GM21825 (cell line): ENCODE data around the gene S100B.
A peak's percentile ranks its signal among the peaks of the same experiment; 100 is the strongest.
"Not testable (repeated sequence)": the region's sequence is repeated elsewhere in the genome, so short reads cannot be mapped to it uniquely, and the experiment has no call there.

Experiments used
- ATAC-seq: cut with Tn5 transposase; IDR thresholded peaks from one replicate; pipeline ENCODE4 v1.9.1; 2021; ENCODE audit warnings: mild to moderate bottlenecking, moderate library complexity; ENCODE audit not compliant: unreplicated experiment

S100B gene

DNA sequence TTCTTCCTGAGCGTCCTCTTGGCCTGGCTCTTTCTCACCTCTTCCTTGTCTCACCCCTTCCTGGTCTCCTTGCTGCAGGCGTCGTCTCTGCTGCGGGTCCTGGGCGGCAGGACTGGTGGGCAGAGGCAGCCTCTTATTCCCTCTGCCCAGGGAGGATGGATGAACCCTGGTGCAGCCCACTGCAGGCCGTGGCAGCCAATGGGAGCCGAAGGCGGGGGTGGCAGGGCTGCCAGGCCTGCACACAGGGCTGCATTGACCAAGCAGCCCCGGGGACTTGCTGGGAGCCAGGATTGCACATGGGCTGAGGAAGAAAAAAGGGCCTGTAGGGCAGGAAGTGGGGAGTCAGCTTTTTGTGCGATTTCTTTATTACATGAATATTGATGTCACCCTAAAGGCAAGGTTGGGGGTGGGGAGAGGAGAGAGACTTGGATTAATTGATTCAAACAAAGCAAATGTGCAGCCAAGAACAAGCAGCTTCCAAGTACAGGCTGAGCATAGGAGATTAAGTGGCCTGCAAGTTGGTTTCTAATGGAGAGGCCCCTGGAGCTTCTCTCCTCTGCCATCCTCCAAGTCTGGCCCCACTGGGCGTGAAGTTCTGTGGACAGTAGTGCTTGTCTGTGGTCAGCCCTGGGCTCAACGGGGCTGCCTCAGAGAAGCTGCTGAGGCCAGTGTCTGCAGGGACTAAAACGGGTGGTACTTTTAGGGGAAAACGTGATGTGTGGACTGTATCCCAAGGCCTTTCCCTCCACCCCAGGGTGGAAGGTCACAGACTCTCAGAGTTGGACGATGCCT lies at the start of gene S100B:
TSS of gene S100B (minus strand) at position 108 of the 792 bp plus-strand sequence. CDS start 2,667 bp downstream, outside the sequence.
- no peak for ATAC-seq

DNA sequence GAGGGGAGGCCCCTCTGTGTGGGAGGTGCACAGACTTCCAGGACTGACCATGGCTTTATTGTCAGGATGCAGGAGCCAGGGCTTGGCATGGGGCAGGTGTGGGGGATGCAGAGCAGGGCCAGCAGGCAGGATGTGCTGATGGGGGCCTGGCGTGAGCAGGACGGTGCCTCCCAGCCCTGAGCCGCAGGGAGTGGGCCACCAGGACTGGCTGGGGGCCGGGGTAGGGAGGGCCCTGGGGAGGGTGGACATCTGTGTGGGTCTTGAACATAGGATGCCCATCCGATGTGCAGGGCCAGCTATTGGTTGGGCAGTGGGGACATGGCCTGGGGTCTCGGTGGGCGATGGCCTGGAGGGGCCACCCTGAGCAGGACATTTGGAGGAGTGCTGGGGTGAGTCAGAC lies 46.2 kb upstream of the S100B start:
- ATAC-seq, result no peak

DNA sequence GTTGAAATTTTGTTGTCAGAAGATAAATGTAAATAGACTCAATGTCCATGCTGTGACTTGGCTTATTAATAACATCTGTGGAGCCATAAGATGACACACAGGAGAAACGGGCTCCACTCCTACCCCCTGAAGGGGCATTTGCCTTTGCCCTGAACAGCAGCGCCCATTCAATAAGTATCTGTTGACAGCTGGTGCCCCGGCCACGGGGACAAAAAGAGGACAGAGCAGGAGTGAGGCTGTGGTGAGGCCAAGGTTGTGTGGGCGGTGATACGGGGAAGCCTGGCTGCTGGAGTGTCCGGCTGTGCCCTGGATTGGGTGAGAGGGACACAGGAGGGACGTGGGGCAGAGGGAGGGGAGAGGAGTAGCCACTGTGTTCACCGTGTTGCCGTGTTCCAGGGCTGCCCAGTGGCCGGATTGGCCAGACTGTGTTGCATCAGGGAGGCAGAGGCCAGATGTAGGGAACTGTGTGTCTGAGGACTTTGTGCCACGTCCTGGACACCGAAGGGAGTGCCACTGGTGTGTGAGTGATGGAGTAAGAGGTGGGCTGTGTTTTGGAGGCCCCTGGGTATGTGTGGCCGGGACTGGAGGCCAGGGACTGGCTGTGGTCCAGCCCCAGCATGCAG lies 45.7 kb upstream of the S100B start:
- no peak for ATAC-seq

DNA sequence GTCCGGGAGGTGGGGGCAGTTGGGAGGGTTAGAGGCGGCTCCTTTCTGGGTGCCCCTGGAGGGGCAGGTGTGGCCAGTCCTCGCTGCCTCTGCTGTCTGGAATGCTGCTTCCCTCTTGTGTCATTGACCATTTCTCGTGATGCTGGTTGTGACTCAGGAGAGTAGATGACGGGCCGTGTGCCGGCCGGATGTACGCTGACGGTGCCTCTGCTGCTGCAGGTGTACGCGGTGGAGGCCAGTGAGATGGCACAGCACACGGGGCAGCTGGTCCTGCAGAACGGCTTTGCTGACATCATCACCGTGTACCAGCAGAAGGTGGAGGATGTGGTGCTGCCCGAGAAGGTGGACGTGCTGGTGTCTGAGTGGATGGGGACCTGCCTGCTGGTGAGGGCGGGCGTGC lies 44.5 kb upstream of the S100B start:
- no peak for ATAC-seq

DNA sequence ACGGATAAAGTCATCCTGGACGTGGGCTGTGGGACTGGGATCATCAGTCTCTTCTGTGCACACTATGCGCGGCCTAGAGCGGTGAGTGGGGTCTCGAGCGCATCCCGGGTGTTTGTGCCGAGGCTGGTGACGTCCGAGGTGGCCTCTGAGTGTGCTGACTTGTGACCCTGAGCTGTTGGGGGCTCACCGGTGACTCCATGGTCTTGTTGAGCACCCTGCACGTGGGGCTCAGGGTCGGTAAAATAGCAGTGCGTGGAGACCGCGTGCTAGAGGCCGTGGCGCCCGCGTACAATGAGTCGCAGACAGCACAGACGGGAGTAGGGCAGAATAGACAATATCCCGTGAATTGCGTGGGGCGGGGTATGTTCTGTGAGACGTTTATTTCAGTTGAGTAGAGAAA lies 43.7 kb upstream of the S100B start:
- ATAC-seq, result no peak

DNA sequence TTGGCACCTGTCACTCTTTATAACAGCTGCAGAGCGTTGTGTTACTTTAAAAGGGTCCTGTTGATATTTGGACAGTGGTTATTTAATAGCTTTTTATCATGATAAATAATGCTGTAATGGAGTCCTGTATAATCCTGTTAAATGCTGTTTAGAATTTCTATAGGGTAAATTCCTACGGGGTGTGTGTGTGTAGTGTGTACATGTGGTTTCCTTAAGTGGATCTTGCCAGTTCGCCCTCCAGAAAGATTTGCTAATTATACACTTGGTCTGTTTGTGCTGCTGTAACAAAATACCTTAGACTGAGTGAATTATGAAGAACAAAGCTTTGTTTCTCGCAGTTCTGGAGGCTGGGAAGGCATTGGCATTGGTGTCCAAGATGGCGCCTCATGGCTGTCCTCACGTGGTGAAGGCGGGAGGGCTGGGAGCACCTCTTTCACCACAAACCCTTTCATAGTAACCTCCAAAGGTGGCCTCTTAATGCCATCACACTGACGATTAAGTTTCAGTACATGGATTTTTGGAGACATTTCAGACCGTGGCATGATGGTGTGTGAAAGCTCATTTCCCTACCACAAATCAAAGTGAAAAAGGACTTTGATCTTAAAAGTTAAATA lies 41.8 kb upstream of the S100B start:
- no peak for ATAC-seq

GRCh38 chr21:46645840-46646239 lies 41.0 kb upstream of the S100B start:
- ATAC-seq, result no peak

DNA sequence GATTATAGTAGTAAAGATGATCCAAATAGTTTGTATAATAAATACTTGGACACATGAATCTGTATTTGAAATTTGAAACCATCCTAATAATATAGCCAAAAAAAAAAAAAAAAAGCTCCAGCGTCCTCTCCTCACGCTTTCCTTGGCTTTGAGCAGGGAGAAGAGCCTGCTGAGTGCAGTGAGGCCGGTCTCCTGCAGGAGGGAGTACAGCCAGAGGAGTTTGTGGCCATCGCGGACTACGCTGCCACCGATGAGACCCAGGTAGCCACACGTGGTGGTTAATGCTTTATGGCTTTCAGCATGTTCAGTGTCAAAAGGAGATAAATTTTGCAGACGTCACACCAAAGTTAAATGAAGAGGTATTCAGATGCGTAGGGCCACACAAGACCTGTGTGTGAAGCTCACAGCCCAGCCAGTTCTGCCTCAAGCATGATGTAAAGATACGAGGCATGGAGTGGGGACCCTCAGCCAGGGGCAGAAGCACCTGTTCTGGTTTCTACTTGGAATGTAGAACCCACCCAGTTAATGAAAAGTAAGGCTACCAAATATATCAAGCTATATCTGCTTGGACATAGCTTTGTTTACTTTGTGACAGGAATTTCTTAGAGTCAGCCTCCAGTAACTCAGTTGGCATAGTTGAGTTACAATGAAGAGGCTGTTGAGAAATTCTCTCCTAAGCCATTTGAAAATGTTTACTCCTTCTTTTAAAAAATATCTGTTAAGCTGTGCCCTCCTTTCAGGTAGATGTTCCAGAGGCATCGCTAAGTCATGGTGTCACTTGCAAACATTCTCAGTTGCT lies 38.7 kb upstream of the S100B start:
- ATAC-seq, result no peak

DNA sequence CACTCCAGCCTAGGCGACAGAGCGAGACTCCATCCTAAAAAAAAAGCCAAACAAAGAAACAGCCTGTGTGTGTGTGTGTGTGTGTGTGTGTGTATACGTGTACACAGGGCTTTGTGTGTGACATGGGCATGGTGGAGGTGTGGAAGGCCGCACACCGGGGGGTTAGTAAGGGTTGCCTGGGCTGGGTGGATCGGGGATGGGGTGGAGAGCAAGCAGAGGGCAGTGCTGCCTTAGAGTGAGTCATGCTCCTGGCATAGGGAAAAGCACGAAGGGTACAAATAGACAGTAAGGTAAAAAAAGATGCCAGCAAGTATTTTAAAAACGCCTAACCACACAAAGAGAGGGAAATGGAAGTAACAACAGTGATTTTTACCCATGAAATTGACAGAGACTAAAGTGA lies 36.8 kb upstream of the S100B start:
- no peak for ATAC-seq

DNA sequence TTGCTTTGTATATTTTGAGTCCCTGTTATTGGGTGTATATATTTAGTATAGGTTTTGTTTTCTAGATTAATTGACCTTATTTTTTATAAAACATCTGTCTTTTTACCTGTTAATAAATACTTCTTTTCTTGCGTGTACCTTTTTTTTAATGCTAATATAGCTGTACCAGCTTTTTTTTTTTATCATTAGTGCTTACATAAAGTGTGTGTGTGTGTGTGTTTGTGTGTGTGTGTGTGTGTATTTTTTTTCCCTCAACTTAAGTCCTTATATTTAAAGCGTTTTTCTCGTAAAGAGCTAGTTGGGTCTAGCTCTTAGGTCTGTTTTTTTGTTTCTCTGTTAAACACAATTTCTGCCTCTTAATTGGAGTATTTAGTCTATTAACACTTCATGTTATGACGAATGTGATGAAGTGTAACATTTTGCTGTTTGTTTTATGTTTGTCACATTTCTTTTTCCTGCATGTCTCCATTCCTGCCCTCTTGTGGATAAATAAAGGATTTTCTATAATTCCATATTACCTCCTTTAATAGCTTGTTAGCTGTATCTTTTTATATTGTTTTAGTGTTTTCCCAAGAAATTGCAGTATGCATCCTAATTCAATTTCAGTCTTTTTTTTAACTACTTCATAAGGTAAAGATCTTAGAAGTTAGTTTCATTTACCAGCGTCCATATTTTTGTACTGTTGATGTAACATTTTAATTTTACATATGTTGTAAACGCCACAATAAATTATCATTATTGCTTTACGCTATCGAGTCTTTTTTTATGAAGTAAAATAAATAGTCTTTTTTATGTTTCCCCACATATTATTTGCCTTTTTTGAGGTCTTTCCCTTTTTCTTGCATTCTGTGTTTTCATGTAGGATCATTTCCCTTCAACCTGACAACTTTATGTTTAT lies 34.9 kb upstream of the S100B start:
- no peak for ATAC-seq

- no peak for ATAC-seq
Measured at GRCh38 chr21:46637952-46638746, 33.3 kb upstream of the S100B start.

GRCh38 chr21:46636550-46637285 lies 31.8 kb upstream of the S100B start:
- no peak for ATAC-seq

GRCh38 chr21:46636181-46636512 lies 31.3 kb upstream of the S100B start:
- no peak for ATAC-seq

DNA sequence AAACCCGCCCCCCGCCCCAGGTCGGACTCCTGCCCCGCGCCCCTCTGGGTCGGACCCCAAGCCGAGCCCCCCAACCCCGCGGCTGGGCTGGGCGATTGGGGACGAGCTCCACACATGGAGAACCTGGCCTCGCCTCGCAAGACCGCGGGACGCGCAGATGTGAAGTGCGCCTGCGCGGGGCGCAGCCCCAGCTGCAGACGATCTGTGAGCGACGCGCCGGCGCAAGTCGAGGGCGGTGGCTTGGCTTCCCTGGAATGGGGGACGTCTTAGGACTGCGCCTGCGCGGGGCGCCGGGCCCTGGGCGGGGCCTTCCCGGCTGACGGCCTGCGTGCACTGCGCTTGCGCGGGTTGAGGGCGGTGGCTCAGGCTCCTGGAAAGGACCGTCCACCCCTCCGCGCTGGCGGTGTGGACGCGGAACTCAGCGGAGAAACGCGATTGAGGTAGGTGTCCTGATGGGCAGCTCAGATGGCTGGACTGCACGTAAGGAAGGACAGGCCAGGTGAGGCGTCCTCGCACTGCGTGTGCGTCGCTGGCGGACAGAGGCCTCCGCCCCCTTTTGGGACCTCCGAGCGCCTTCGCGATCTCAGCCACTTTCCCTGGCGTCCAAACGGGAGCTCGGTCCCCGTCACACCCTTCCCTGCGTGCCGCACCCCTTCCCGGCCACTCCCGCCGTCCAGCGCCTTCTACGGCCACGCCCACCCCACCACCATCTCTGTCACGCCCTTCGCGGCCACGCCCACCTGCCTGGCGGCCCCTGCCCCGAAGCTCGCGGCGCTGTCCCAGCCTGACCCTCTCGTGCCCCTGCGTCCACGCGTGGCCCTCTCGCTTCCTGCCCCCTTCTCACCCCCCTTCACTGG lies 30.7 kb upstream of the S100B start, which contains the start of gene PRMT2:
TSS of gene PRMT2 (plus strand) at position 351 of the 857 bp plus-strand sequence. CDS start 1,278 bp downstream, outside the sequence.
- ATAC-seq, result peak; percentile 73

GRCh38 chr21:46634966-46635323 lies 30.1 kb upstream of the S100B start:
- ATAC-seq, result peak; percentile 20

DNA sequence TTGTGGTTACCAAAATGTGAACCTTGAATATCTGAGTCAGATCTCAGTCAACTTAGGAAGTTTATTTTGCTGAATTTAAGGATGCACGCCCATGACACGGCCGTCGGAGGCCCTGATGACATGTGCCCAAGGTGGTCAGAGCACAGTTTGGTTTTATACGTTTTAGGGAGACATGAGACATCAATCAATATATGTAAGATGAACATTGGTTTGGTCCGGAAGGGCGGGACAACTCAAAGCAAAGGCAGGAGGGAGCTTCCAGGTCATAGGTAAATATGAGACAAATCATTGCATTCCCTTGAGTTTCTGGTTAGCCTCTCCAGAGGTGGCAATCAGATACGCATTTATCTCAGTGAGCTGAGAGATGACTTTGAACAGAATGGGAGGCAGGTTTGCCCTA lies 29.5 kb upstream of the S100B start:
- ATAC-seq, result no peak

GRCh38 chr21:46633566-46633965 lies 28.7 kb upstream of the S100B start:
- no peak for ATAC-seq

- not testable (repeated sequence) for ATAC-seq
Measured at GRCh38 chr21:46630915-46631314, 26.0 kb upstream of the S100B start.
